ENCODE data around the gene EXOC6B. TPM values are rescaled to one million over a fixed set of nuclear protein-coding genes. Genes with fewer than 3 reads are reported as not detected.

Gene EXOC6B
- total and polyA plus RNA-seq, 2 of the 8 experiments (the other 6 are each of a cell fraction or from before 2014, with no cell fraction given): 13.5 to 33.0 TPM

DNA sequence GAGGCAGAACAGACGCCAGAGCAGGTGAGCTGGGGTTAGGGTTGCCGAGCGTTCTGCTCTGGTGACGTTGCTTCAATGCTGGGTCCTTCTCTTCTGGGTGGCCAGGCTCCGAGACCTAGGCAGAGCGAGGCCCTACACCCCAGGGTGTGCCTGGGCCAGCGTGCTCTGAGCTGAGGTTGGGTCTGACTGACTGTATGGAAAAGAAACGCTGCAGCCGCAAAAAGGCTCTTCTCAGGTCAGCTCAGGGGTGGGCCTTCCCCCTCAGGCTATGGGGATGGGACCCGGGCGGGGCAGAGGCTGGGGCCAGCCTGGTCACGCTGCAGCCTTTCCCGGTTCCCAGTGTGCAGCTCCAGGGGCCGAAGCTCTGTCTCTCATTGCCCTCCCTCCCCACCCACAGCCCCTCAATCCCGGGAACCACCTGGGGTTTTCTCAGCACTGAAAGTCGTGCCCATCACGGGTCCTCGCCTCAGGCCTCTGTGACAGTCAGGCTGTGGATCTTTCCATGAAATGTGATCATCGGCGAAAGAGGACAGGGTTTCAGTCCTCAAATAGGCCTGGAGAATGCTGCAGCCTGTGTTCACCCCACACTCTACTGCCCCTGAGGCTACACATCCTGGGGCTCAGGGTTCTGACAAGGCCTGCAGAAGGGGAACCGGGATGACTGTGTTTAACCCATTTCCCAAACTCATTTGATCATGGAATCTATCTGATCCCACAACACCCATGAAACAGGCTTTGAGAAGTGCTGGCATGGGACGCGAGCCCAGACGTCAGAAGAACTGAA is 697.6 kb downstream of the EXOC6B start (continued):
- TF ChIP-seq SAP30 (IDR thresholded peaks at IDR 0.05; ENCODE audit: insufficient read depth, insufficient replicate concordance, low read length): no peak
- no peak for TF ChIP-seq SIX5 (IDR thresholded peaks at IDR 0.05; ENCODE audit: low read depth, low read length)
- no peak for TF ChIP-seq KDM1A (IDR thresholded peaks at IDR 0.05; ENCODE audit: borderline replicate concordance, low read length)
